PC-3 (cell line): ENCODE data around the gene BPIFA3.

Experiments
- CTCF ChIP-seq: fragments of 300-600 bp; sonication (generic); conservative IDR thresholded peaks from 2 replicates; pipeline ENCODE4 v1.5.1; 2017; ENCODE audit warnings: antibody characterized with exemption, low read depth, mild to moderate bottlenecking, low read length
- EZH2 ChIP-seq: fragments of 300-600 bp; sonication (generic); IDR thresholded peaks from one replicate; pipeline ENCODE4 v1.6.1; 2017; ENCODE audit warnings: antibody characterized with exemption, mild to moderate bottlenecking, low read length; ENCODE audit not compliant: unreplicated experiment

GRCh38 chr20:33199026-33199425, 18.1 kb upstream of the BPIFA3 start:
- TF ChIP-seq CTCF, result no peak
- no peak for TF ChIP-seq EZH2
